PC-9 (cell line): ENCODE results near the gene PRDM16.

Experiments
- EZH2 ChIP-seq: fragments of 200-600 bp; sonication (generic); IDR thresholded peaks from 2 replicates; pipeline ENCODE4 v1.8.0; 2017; ENCODE audit warnings: antibody characterized with exemption, low read depth
- TF ChIP-seq, protein P1 (sequence below): fragments of 200-600 bp; sonication (generic); conservative IDR thresholded peaks from 2 replicates; pipeline ENCODE4 v1.6.1; 2017; ENCODE audit warnings: mixed run types, antibody characterized with exemption, mild to moderate bottlenecking, moderate library complexity

DNA sequence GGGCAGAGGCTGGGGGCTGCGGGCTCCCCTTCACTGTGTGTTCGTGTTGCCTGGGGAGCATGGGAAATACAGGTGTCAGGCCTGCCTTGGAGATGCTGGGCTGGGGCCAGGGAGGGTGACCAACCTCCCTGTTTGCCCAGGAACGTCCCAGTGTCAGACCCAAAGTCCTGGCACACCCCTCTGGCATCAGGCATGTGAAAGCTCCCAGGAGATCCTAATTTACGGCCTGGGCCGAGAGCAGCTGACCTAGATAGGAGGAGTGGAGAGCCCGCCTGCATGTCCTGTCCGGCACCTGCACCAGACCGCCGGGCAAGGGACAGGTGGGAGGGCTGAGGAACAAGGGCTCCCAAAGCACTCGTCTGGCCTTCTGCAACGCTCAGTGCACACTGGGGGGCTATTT is 124.8 kb downstream of the PRDM16 start:
- TF ChIP-seq, protein P1, sequence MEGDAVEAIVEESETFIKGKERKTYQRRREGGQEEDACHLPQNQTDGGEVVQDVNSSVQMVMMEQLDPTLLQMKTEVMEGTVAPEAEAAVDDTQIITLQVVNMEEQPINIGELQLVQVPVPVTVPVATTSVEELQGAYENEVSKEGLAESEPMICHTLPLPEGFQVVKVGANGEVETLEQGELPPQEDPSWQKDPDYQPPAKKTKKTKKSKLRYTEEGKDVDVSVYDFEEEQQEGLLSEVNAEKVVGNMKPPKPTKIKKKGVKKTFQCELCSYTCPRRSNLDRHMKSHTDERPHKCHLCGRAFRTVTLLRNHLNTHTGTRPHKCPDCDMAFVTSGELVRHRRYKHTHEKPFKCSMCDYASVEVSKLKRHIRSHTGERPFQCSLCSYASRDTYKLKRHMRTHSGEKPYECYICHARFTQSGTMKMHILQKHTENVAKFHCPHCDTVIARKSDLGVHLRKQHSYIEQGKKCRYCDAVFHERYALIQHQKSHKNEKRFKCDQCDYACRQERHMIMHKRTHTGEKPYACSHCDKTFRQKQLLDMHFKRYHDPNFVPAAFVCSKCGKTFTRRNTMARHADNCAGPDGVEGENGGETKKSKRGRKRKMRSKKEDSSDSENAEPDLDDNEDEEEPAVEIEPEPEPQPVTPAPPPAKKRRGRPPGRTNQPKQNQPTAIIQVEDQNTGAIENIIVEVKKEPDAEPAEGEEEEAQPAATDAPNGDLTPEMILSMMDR = no peak
- TF ChIP-seq EZH2 = no peak
